DND-41 (cell line): ENCODE data around the gene RAB40A.

Experiments used
- CTCF ChIP-seq: IDR thresholded peaks from 2 replicates; pipeline ENCODE4 v1.5.1; 2012; ENCODE audit warnings: borderline replicate concordance, low read length, moderate library complexity, mild to moderate bottlenecking; ENCODE audit not compliant: poor library complexity, severe bottlenecking; ENCODE audit errors: extremely low read depth
- EZH2 ChIP-seq: IDR thresholded peaks from 3 replicates; pipeline ENCODE4 v1.6.1; 2012; ENCODE audit warnings: borderline replicate concordance, low read depth, mild to moderate bottlenecking, moderate library complexity, low read length, inconsistent platforms; ENCODE audit not compliant: severe bottlenecking

GRCh38 chrX:103529550-103529949 lies 10.3 kb upstream of the RAB40A start:
- TF ChIP-seq EZH2 (no peak), CTCF (no peak)
